CD4-positive, alpha-beta T cell treated with Interleukin-15 for 4 hours (primary cell): ENCODE measurements around the gene RBMS1.

Source experiments
- DNase-seq: peaks from one replicate; pipeline ENCODE4 v3.0.0-alpha.2; 2020; ENCODE audit warnings: low spot score

RBMS1 gene

GRCh38 chr2:160360089-160360757 is 133.4 kb downstream of the RBMS1 start:
- DNase-seq, result no peak

DNA sequence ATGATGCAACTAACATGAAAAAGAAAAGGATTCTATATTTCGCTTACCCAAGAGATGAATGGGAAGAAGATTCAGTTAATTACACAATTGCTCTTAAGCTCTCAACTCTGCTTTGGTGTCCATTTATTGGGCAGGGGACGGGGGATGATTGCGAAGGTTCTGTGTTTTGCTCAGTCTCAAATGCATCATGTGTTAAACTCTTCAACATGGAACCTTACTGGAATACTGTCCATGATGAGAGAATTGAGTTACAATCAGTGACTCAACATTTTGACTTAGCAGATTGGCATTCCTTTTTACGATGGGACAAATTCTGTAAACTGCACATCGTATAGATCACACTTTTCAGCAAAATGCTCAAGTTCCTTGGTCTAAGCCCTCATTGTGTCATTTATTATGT is 135.6 kb downstream of the RBMS1 start:
- no peak for DNase-seq

GRCh38 chr2:160356485-160356884 is 137.1 kb downstream of the RBMS1 start:
- no peak for DNase-seq

- DNase-seq, result no peak
Observed at GRCh38 chr2:160355080-160355479, 138.5 kb downstream of the RBMS1 start.

- DNase-seq, result no peak
Observed at GRCh38 chr2:160354677-160355076, 138.9 kb downstream of the RBMS1 start.

DNA sequence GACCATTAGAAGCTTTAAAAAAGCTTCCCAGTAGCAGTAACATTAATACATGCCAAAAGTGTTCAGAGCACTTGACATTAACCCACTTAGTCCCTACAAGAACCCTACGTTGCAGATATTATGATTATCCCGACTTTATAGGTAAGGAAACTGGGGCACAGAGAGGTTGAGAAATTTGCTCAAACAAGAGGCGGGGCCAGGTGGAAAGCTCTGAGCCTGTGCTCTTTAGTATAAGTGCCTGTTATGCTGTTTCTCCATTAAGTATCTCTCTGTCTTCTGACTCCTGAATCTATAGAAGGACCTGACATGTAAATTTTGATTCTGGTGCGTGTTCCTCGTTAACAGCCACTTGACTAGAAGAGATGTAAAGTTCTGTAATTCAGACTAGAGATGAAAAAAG is 139.8 kb downstream of the RBMS1 start:
- DNase-seq, result no peak

GRCh38 chr2:160353166-160353565 is 140.4 kb downstream of the RBMS1 start:
- DNase-seq, result peak; percentile 40

DNA sequence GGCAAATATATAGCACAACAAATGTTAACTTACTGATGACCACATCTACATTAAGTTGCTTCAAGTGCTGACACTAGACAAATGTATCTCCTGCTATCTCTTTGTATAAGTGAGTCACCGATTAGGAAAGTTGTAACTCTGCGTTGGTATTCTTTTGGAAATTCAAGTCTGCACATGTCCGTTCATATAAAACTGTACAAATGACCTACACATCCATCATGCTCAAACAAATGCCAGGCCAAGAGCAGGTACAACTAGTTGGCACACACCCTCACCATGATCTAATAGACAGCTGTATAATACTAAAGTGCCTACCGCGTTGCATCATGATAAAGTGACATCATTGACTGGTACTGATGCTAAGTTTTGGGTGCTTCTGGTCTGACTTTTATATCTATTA is 141.1 kb downstream of the RBMS1 start:
- no peak for DNase-seq

- DNase-seq, result no peak
Observed at GRCh38 chr2:160351956-160352355, 141.7 kb downstream of the RBMS1 start.

DNA sequence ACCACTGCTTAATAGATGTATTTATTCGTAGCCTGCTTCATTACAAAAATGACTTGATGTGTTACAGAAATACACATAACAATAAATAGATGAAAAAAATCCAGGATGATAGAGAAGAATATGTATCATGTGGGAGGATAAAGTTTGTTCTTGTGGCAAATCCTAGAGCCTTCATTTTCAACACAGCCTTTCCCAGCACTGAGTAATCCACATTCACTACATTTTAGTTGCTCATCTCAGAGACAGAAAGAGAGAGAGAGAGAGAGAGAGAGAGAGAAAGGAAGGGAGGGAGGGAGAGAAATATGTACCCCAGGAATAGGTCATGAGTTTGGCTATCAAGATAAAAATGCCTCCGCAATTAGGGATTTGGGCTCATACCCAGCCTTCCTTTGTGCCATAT is 144.3 kb downstream of the RBMS1 start:
- no peak for DNase-seq

DNA sequence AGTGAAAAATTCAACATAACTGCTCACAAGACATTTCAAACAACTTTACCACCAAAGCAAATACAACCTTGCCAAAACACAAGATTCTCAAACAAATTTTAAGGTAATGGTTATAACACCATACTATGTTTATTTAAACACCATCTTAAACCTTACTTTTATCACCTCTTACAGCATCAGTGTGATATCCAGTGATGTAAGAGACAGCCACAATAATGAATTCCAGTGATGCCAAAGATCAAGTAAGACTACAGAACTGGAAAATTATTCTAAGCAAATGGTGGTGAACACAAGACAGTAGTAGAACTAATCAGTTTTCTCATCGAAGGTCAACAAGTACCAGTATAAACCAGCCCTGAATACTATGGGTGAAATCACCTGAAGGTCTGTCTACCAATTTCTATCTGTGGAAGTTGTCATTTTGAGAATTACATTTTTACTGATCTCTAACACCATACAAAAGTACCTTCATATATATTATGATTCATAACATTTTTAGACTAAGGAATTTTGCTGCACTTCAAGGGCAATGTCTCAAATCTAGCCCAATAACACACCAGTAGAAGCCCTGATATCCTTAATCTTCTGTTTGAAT is 146.2 kb downstream of the RBMS1 start:
- no peak for DNase-seq

DNA sequence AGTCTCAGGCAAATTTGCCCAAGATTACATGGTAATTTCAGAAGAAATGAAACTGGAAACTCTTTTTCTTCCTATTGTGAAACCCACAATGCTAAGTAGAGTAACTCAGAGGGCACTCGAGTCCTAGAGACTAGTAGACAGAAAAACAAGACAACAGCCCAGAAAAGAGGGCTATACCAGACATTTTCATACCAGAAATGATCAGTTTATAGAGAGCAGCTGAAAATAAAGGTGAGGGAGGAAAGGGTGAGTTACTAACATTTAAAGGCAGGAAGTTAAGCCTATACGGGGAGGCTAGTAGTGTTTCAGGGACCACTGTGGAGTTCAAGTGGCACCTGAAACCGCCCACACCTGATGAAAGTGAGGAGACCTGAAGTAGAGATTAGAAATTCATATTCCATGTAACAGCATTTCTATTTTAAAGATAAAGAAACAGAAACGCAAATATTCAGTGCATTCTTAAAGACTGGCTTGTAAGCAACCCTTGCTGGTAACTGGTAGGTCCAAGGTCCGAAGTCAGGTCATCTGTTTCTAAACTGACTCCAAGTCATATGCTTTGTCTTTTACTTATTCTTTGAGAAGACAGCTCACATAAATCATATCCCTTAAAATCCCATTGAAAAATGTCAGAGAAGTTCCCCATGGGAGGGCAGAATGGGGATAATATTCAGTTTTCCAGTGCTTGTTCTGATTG is 148.4 kb downstream of the RBMS1 start:
- no peak for DNase-seq

GRCh38 chr2:160343404-160343803 is 150.2 kb downstream of the RBMS1 start:
- DNase-seq, result no peak

DNA sequence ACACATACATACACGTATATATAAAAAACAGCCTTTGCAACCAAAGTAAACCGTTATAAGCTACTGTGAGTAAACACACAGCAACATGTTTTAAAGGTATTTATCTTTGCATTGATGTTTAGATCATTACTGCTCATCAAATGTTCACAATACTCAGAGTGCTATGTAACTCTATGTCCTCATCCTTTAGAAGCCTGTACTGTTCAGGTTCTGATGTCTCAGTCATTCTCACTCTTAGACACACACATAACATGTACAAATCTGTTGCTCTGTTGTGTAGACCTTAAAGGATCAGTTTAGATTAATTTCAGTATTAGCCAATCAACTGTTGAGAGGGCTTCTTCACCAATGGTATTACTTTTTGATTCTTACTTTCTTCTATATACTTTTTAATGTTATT is 153.9 kb downstream of the RBMS1 start:
- no peak for DNase-seq

DNA sequence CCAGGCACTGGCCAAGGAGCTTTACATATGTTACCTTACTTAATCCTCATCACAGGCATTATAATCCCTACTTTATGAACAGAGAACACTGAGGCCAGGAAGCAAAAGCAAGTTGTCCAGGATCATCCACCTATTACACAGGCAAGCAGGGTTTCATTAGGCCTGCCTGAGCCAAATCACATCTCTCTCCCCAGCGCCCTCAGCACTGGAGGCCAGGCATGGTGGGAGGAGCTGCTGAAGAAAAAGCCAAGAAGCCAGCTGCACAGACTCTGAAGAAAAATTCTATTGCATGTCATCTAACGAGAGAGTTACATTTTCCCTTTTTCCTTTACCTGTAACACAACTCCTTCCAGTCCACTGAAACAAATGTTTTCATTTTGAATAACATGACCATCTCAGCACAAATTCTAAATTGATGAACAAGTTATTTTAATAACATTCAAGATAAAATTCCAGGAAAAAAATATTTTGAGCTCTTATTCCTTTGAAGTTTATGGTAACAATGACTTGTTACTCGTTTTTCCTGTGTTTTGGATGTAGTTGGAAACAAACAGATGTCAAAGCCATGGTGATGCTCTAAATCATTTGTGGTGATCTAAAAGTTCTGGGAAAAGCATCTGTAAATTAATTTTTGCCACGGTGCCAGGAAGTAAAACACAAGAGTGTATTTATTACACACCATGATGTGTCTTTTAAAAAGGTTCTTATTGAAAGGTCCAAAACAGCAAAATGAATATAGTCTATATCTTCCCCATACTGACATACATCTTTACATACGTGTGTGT is 154.5 kb downstream of the RBMS1 start:
- DNase-seq, result no peak

DNA sequence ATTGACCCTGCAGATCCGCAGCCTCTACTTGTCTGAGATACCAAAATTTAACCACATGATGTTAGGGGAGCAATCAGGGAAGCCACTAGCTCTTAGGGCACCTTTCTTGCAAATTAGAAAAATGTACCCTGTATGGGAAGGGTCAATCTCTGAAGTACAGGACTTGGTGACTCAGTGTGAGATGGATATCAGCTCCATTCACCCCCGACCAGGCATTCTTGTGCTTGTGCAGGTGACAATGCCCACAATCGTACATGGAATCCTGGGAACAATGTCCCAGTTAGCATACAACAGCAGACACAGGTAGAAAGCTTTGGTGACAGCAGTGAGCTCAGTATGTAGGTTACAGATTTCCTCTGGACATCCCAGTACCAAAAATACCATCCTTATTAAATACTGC is 155.9 kb downstream of the RBMS1 start:
- no peak for DNase-seq

- no peak for DNase-seq
Observed at GRCh38 chr2:160336635-160337034, 157.0 kb downstream of the RBMS1 start.

DNA sequence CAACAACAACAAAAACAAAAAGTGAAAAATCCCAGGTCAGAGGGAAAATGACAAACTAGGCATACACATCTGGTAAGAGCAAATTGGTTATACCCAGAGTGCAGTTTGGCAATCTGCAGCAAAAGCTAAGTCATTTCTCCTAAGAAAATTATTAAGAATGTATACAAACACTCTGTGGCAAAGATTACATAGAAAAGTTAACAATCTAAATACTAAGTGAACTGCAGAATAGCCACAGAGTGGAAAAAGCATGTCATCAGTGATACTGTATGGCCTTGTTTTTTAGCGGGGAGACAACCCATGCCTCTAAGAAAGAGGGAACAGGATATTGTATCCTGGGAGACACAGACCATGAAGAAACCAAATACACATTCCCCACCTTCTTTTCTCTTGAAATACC is 157.5 kb downstream of the RBMS1 start:
- peak; percentile 21 for DNase-seq

DNA sequence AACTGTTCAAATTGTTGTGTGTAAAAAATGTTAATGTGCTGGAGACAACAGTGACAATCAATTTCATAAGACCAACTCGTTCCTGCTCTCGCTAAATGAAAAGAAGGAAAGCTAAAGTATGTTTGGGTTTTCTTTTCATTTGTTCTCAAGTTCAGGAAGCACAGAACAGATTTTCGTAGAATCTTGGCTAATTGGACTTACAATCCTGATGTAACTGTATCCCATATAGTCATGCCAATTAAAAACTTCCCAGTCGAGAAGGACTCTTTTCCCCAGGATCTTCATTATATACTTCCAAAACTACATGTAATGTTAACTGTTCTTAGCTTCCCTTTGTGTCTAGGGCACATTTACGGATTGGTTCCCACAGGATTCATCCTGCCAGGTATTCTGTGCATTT is 158.2 kb downstream of the RBMS1 start:
- DNase-seq, result no peak

- peak; percentile 49 for DNase-seq
Observed at GRCh38 chr2:160334028-160334741, 159.4 kb downstream of the RBMS1 start.

DNA sequence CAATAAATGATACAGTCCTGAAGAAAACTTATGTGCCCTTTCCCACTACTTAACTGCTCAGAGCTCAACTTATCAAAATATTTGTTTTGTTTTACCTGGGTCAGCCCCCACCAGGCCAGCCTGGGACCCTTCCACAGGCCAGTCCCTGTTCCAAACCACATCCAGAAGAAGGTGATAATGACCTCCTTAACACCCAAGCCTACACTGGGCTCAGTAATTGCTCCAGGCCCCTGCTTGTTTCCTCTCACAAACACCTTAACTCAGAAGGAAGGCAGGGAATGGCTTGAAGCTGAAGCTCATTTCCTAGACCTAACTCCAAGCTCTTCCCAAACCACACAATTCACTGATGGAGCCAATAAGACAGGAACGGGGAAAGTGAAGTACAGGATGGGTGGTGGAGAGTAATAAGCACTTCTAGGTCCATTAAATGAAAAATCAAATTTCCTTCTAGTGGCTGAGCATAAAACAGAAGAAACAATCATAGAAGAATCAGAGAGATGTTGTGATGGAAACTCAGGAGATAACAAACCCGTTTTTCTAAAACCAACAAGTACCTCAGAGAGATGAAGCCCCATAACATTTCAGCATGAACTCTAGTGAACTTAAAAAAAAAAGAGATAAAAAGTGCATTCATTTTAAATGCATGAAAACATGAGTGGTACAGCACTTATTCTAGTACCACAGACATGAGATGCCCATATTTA is 160.1 kb downstream of the RBMS1 start:
- DNase-seq, result no peak
